ENCODE results near the gene ADH7.
"Not testable (repeated sequence)": the region's sequence is repeated elsewhere in the genome, so short reads cannot be mapped to it uniquely, and the experiment has no call there.

Gene ADH7

GRCh38 chr4:99436462-99436861 lies 1.3 kb upstream of the ADH7 start:
- no peak overlapping the region for H3K4me3 ChIP-seq
- H3K27ac ChIP-seq, result peak overlapping the region in 4 of 21 experiments; percentile 10 to 79 (median 46)

- no peak overlapping the region for H3K27ac ChIP-seq
- no peak overlapping the region for H3K4me3 ChIP-seq
Measured at GRCh38 chr4:99430106-99430505, 5.0 kb downstream of the ADH7 start.

- H3K27ac ChIP-seq, result no peak overlapping the region
- no peak overlapping the region for H3K4me3 ChIP-seq
Measured at GRCh38 chr4:99417125-99417524, 18.0 kb downstream of the ADH7 start.

- not testable (repeated sequence) for H3K27ac ChIP-seq
Measured at GRCh38 chr4:99415762-99416161, 19.4 kb downstream of the ADH7 start.

GRCh38 chr4:99414902-99415301 lies 20.2 kb downstream of the ADH7 start:
- H3K4me3 ChIP-seq, H3K27ac ChIP-seq: not testable (repeated sequence)

More at GRCh38 chr4:99415762-99416161, 19.4 kb downstream of the ADH7 start:
- H3K4me3 ChIP-seq, result not testable (repeated sequence)

GRCh38 chr4:99414401-99414800 lies 20.7 kb downstream of the ADH7 start:
- Histone ChIP-seq H3K4me3 (no peak overlapping the region), H3K27ac (no peak overlapping the region)

GRCh38 chr4:99413140-99413539 lies 22.0 kb downstream of the ADH7 start:
- Histone ChIP-seq H3K4me3 (no peak overlapping the region), H3K27ac (no peak overlapping the region)

- H3K27ac ChIP-seq, result no peak overlapping the region
- H3K4me3 ChIP-seq, result no peak overlapping the region
Measured at GRCh38 chr4:99411041-99411440, 24.1 kb downstream of the ADH7 start.

- Histone ChIP-seq H3K27ac (no peak overlapping the region), H3K4me3 (no peak overlapping the region)
Measured at GRCh38 chr4:99410075-99410474, 25.1 kb downstream of the ADH7 start.

GRCh38 chr4:99408346-99408745 lies 26.8 kb downstream of the ADH7 start:
- H3K27ac ChIP-seq, result no peak overlapping the region
- no peak overlapping the region for H3K4me3 ChIP-seq

- Histone ChIP-seq H3K27ac (peak overlapping the region in 9 of 21 experiments; percentile 7 to 56 (median 35)), H3K4me3 (no peak overlapping the region)
Measured at GRCh38 chr4:99405433-99406115, 29.6 kb downstream of the ADH7 start.

- H3K27ac ChIP-seq, result peak overlapping the region in 12 of 21 experiments; percentile 7 to 64 (median 38)
- no peak overlapping the region for H3K4me3 ChIP-seq
Measured at GRCh38 chr4:99404595-99405287, 30.4 kb downstream of the ADH7 start.

GRCh38 chr4:99403380-99404184 lies 31.6 kb downstream of the ADH7 start:
- Histone ChIP-seq H3K27ac (peak overlapping the region in 5 of 21 experiments; percentile 18 to 64 (median 61)), H3K4me3 (no peak overlapping the region)

GRCh38 chr4:99402765-99403164 lies 32.4 kb downstream of the ADH7 start:
- Histone ChIP-seq H3K27ac (peak overlapping the region in 1 of 21 experiments; percentile 64), H3K4me3 (no peak overlapping the region)

- no peak overlapping the region for H3K4me3 ChIP-seq
- peak overlapping the region in 1 of 21 experiments; percentile 7 for H3K27ac ChIP-seq
Measured at GRCh38 chr4:99400831-99401230, 34.3 kb downstream of the ADH7 start.

GRCh38 chr4:99399017-99399416 lies 36.1 kb downstream of the ADH7 start:
- H3K27ac ChIP-seq, result no peak overlapping the region
- H3K4me3 ChIP-seq, result no peak overlapping the region

GRCh38 chr4:99395595-99396364 lies 39.4 kb downstream of the ADH7 start:
- Histone ChIP-seq H3K27ac (peak overlapping the region in 1 of 21 experiments; percentile 32), H3K4me3 (no peak overlapping the region)

- H3K4me3 ChIP-seq, result no peak overlapping the region
- H3K27ac ChIP-seq, result no peak overlapping the region
Measured at GRCh38 chr4:99394896-99395295, 40.2 kb downstream of the ADH7 start.

- H3K4me3 ChIP-seq, result no peak overlapping the region
- peak overlapping the region in 4 of 21 experiments; percentile 36 to 60 (median 46) for H3K27ac ChIP-seq
Measured at GRCh38 chr4:99390055-99390454, 45.1 kb downstream of the ADH7 start.

- H3K4me3 ChIP-seq, result no peak overlapping the region
- H3K27ac ChIP-seq, result peak overlapping the region in 3 of 21 experiments; percentile 36 to 60 (median 45)
Measured at GRCh38 chr4:99389606-99390005, 45.5 kb downstream of the ADH7 start.
